ENCODE data around the gene EPHA5.
A peak's percentile ranks its signal among the peaks of the same experiment; 100 is the strongest.

EPHA5 gene

GRCh38 chr4:65597697-65598096 is 72.6 kb downstream of the EPHA5 start:
- no peak for TF ChIP-seq CTCF (IDR thresholded peaks at IDR 0.05; ENCODE audit: low read length, missing control alignments)
- no peak for DNase-seq (ENCODE audit: low read depth)
- H3K4me3 ChIP-seq (replicated peaks; ENCODE audit: low read depth, low read length): no peak overlapping the region

- TF ChIP-seq CTCF (IDR thresholded peaks at IDR 0.05; ENCODE audit: low read length, missing control alignments): no peak
- DNase-seq (ENCODE audit: low read depth): no peak
- no peak overlapping the region for H3K4me3 ChIP-seq (replicated peaks; ENCODE audit: low read depth, low read length)
These were observed 78.2 kb downstream of the EPHA5 start for GRCh38 chr4:65592089-65592488.

GRCh38 chr4:65589921-65590320 is 80.4 kb downstream of the EPHA5 start:
- H3K4me3 ChIP-seq (replicated peaks; ENCODE audit: low read depth, low read length): no peak overlapping the region
- TF ChIP-seq CTCF (IDR thresholded peaks at IDR 0.05; ENCODE audit: low read length, missing control alignments): no peak

GRCh38 chr4:65589331-65589730 is 81.0 kb downstream of the EPHA5 start:
- no peak overlapping the region for H3K4me3 ChIP-seq (replicated peaks; ENCODE audit: low read depth, low read length)
- DNase-seq (ENCODE audit: low read depth): no peak
- TF ChIP-seq CTCF (IDR thresholded peaks at IDR 0.05; ENCODE audit: low read length, missing control alignments): no peak

More at GRCh38 chr4:65589921-65590320, 80.4 kb downstream of the EPHA5 start:
- DNase-seq (ENCODE audit: low read depth): no peak

GRCh38 chr4:65580551-65580950 is 89.7 kb downstream of the EPHA5 start:
- no peak overlapping the region for H3K4me3 ChIP-seq (replicated peaks; ENCODE audit: low read depth, low read length)
- TF ChIP-seq CTCF (IDR thresholded peaks at IDR 0.05; ENCODE audit: low read length, missing control alignments): no peak
- peak; percentile 27 for DNase-seq (ENCODE audit: low read depth)

- H3K4me3 ChIP-seq (replicated peaks; ENCODE audit: low read depth, low read length): no peak overlapping the region
- no peak for DNase-seq (ENCODE audit: low read depth)
- no peak for TF ChIP-seq CTCF (IDR thresholded peaks at IDR 0.05; ENCODE audit: low read length, missing control alignments)
These were observed 103.8 kb downstream of the EPHA5 start for GRCh38 chr4:65566473-65566872.

GRCh38 chr4:65561164-65561563 is 109.1 kb downstream of the EPHA5 start:
- no peak for TF ChIP-seq CTCF (IDR thresholded peaks at IDR 0.05; ENCODE audit: low read length, missing control alignments)
- no peak for DNase-seq (ENCODE audit: low read depth)
- no peak overlapping the region for H3K4me3 ChIP-seq (replicated peaks; ENCODE audit: low read depth, low read length)
